ENCODE measurements around the gene ADAMTS12. TPM values are rescaled to one million over a fixed set of nuclear protein-coding genes. Genes with fewer than 3 reads are reported as not detected.

Gene ADAMTS12
- total RNA-seq, 4 donors from 2014 or later: 0.60 to 4.1 (median 1.3) TPM

GRCh38 chr5:33476992-33477391, 414.8 kb downstream of the ADAMTS12 start:
- H3K36me3 ChIP-seq: peaks cover 0 to 22% (median 5%) of the 10 kb centered on the region in 4 donors
- WGBS, 2 donors (ENCODE audit: low coverage in 1 of 2): 85 to 92% methylated on average over 3 of the region's 3 CpGs
- TF ChIP-seq POLR2A (IDR thresholded peaks at IDR 0.05): no peak
- no peak for TF ChIP-seq EP300 (IDR thresholded peaks at IDR 0.05; ENCODE audit: low read depth)
- no peak for TF ChIP-seq POLR2AphosphoS5 (IDR thresholded peaks at IDR 0.05)
- H3K4me1 ChIP-seq: no peaks in the 10 kb centered on the region
- H3K27me3 ChIP-seq: no peaks in the 10 kb centered on the region
- no peaks in the 10 kb centered on the region for H3K9me3 ChIP-seq
- no peak overlapping the region for H3K4me3 ChIP-seq
- no peak overlapping the region for H3K27ac ChIP-seq
- no peak for DNase-seq
- intact Hi-C loops (cut with DNase I; ENCODE audit: low total_unique reads) (loop anchor here (10.0 kb wide), 1 partner anchor 288 kb away; no protein-coding TSS in a partner anchor), in situ Hi-C loops (cut with MboI; ENCODE audit: low pct_ligation_motif_present in 1 of 4, low pct_unique_long_range_greater_than_20kb in 1 of 4, low sequenced_read_pairs in 3 of 4) (no loop called here)

GRCh38 chr5:33475706-33476105, 416.1 kb downstream of the ADAMTS12 start:
- TF ChIP-seq EP300 (IDR thresholded peaks at IDR 0.05; ENCODE audit: low read depth) (no peak), POLR2A (IDR thresholded peaks at IDR 0.05) (no peak), POLR2AphosphoS5 (IDR thresholded peaks at IDR 0.05) (no peak), CTCF (IDR thresholded peaks at IDR 0.05) (no peak)
- H3K27me3 ChIP-seq: no peaks in the 10 kb centered on the region
- DNase-seq: no peak
- H3K27ac ChIP-seq: no peak overlapping the region
- no peaks in the 10 kb centered on the region for H3K9me3 ChIP-seq
- 91 to 94% methylated on average over 5 of the region's 5 CpGs for WGBS, 2 donors (ENCODE audit: low coverage in 1 of 2)
- intact Hi-C loops (cut with DNase I; ENCODE audit: low total_unique reads) (loop anchor here (10.0 kb wide), 1 partner anchor 289 kb away; no protein-coding TSS in a partner anchor), in situ Hi-C loops (cut with MboI; ENCODE audit: low pct_ligation_motif_present in 1 of 4, low pct_unique_long_range_greater_than_20kb in 1 of 4, low sequenced_read_pairs in 3 of 4) (no loop called here)
- peaks cover 0 to 31% (median 5%) of the 10 kb centered on the region in 4 donors for H3K36me3 ChIP-seq
- H3K4me1 ChIP-seq: no peaks in the 10 kb centered on the region
- H3K4me3 ChIP-seq: no peak overlapping the region

GRCh38 chr5:33474931-33475499, 416.8 kb downstream of the ADAMTS12 start:
- 90 to 100% methylated on average over 2 to 3 of the region's 3 CpGs for WGBS, 2 donors (ENCODE audit: low coverage in 1 of 2)
- Histone ChIP-seq H3K36me3 (peaks cover 0 to 35% (median 7%) of the 10 kb centered on the region in 4 donors), H3K27ac (no peak overlapping the region), H3K9me3 (no peaks in the 10 kb centered on the region), H3K4me1 (no peaks in the 10 kb centered on the region), H3K27me3 (no peaks in the 10 kb centered on the region), H3K4me3 (no peak overlapping the region)
- DNase-seq: no peak
- in situ Hi-C loops (cut with MboI; ENCODE audit: low pct_ligation_motif_present in 1 of 4, low pct_unique_long_range_greater_than_20kb in 1 of 4, low sequenced_read_pairs in 3 of 4): loop anchor here in 1 of 4 donors (25.0 kb wide), 1 partner anchor 462 kb away; the partner anchor contains the start of gene RXFP3
- TF ChIP-seq CTCF (IDR thresholded peaks at IDR 0.05): no peak
- TF ChIP-seq POLR2AphosphoS5 (IDR thresholded peaks at IDR 0.05): no peak
- TF ChIP-seq EP300 (IDR thresholded peaks at IDR 0.05; ENCODE audit: low read depth): no peak
- no peak for TF ChIP-seq POLR2A (IDR thresholded peaks at IDR 0.05)
- intact Hi-C loops (cut with DNase I; ENCODE audit: low total_unique reads): loop anchor here (10.0 kb wide), 1 partner anchor 290 kb away; no protein-coding TSS in a partner anchor

- intact Hi-C loops (cut with DNase I; ENCODE audit: low total_unique reads): loop anchor here (10.0 kb wide), 1 partner anchor 291 kb away; no protein-coding TSS in a partner anchor
These were observed 417.8 kb downstream of the ADAMTS12 start for GRCh38 chr5:33474004-33474403.

More at GRCh38 chr5:33474004-33474403, 417.8 kb downstream of the ADAMTS12 start:
- DNase-seq: no peak
- Histone ChIP-seq H3K9me3 (no peaks in the 10 kb centered on the region), H3K4me3 (no peak overlapping the region), H3K4me1 (no peaks in the 10 kb centered on the region), H3K27ac (no peak overlapping the region), H3K36me3 (peaks cover 0 to 45% (median 11%) of the 10 kb centered on the region in 4 donors), H3K27me3 (no peaks in the 10 kb centered on the region)
- in situ Hi-C loops (cut with MboI; ENCODE audit: low pct_ligation_motif_present in 1 of 4, low pct_unique_long_range_greater_than_20kb in 1 of 4, low sequenced_read_pairs in 3 of 4): loop anchor here in 1 of 4 donors (25.0 kb wide), 1 partner anchor 463 kb away; the partner anchor contains the start of gene RXFP3
- TF ChIP-seq POLR2AphosphoS5 (IDR thresholded peaks at IDR 0.05): no peak
- 100% methylated on average over 2 of the region's 2 CpGs for WGBS, 2 donors (ENCODE audit: low coverage in 1 of 2)

Small RNA genes within 50 kb of the gene (small RNA-seq; reads per million reads assigned to genes)
- 0 reads per million in 4 donors for gene RNU6-923P

Other genes starting within 250 kb of the ADAMTS12 start
- not detected for gene RXFP3, start 44.4 kb upstream of the ADAMTS12 start, total RNA-seq
- gene SLC45A2, start 92.7 kb upstream of the ADAMTS12 start, total RNA-seq: 1 to 10 TPM in 1 of 4 donors, under 1 TPM in 1, not detected in 2; 0.95 to 1.6 TPM
- 10 to 100 TPM; 39.1 to 88.1 (median 70.6) TPM for gene AMACR, start 116.1 kb upstream of the ADAMTS12 start, total RNA-seq
- 10 to 100 TPM in 1 of 4 donors, 1 to 10 TPM in 3; 6.6 to 13.3 (median 7.6) TPM for gene C1QTNF3, start 151.2 kb upstream of the ADAMTS12 start, total RNA-seq

Measured in transverse colon (tissue), 4 donors.